ENCODE measurements around the gene S100A14.
"Not testable (repeated sequence)": the region's sequence is repeated elsewhere in the genome, so short reads cannot be mapped to it uniquely, and the experiment has no call there.

The S100A14 gene

GRCh38 chr1:153640861-153641260, 24.7 kb upstream of the S100A14 start:
- in situ Hi-C loops (cut with MboI; ENCODE audit: low sequenced_read_pairs): no loop called here

- in situ Hi-C loops (cut with MboI; ENCODE audit: low sequenced_read_pairs): not testable (repeated sequence)
Measured at GRCh38 chr1:153640213-153640612, 24.1 kb upstream of the S100A14 start.

GRCh38 chr1:153639280-153639679, 23.2 kb upstream of the S100A14 start:
- in situ Hi-C loops (cut with MboI; ENCODE audit: low sequenced_read_pairs): no loop called here

DNA sequence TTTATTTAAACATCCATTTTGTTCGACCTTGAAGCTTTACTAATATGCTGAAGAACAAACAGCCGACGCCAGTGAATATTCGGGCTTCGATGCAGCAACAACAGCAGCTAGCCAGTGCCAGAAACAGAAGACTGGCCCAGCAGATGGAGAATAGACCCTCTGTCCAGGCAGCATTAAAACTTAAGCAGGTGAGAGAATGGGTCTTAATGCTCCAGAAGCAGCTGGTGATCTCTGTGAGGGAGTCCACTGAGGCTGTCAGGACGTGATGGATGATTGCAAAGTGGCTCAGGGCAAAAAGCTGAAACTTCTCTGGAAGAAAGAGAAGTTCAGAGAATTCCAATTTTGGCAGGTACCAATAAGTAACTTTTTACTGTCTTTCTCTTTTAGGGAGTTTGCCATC, 22.1 kb upstream of the S100A14 start:
- in situ Hi-C loops (cut with MboI; ENCODE audit: low sequenced_read_pairs): no loop called here

GRCh38 chr1:153636312-153636711, 20.2 kb upstream of the S100A14 start:
- in situ Hi-C loops (cut with MboI; ENCODE audit: low sequenced_read_pairs): no loop called here

- in situ Hi-C loops (cut with MboI; ENCODE audit: low sequenced_read_pairs): no loop called here
Measured at GRCh38 chr1:153635872-153636271, 19.7 kb upstream of the S100A14 start.

GRCh38 chr1:153633754-153634665, 17.9 kb upstream of the S100A14 start, which contains the start of gene CHTOP:
Gene CHTOP (plus strand): TSS chr1:153634066. CDS start chr1:153636589, 2,523 bp downstream.
- in situ Hi-C loops (cut with MboI; ENCODE audit: low sequenced_read_pairs): no loop called here

DNA sequence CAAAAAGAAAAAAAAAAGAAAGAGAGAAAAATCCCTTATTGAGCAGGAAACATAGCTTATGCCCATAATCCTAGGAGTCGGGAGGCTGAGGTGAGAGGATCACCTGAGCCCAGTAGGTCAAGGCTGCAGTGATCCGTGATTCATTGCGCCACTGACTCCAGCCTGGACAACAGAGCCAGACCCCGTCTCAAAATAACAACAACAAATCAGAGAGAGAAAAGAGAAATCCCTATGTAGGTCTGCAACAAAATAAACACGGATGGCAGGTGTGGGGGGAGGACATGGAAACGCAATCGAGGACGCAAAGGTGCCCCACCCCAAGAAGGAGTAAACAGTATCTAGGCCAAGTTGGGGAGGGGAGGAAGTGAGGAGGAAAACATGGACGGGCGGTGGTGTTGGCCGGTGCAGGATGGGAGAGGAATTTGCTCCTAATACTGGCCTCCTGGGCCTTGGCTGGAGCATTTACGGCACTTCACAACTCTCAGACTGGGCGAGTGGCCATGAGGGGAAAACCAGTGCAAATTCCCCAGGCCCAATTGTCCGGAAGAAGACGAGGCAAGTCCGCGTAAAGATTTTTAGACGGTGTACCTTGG, 17.1 kb upstream of the S100A14 start:
- in situ Hi-C loops (cut with MboI; ENCODE audit: low sequenced_read_pairs): no loop called here

GRCh38 chr1:153631047-153632022, 15.2 kb upstream of the S100A14 start:
- in situ Hi-C loops (cut with MboI; ENCODE audit: low sequenced_read_pairs): no loop called here

- in situ Hi-C loops (cut with MboI; ENCODE audit: low sequenced_read_pairs): no loop called here
Measured at GRCh38 chr1:153630384-153630783, 14.3 kb upstream of the S100A14 start.

DNA sequence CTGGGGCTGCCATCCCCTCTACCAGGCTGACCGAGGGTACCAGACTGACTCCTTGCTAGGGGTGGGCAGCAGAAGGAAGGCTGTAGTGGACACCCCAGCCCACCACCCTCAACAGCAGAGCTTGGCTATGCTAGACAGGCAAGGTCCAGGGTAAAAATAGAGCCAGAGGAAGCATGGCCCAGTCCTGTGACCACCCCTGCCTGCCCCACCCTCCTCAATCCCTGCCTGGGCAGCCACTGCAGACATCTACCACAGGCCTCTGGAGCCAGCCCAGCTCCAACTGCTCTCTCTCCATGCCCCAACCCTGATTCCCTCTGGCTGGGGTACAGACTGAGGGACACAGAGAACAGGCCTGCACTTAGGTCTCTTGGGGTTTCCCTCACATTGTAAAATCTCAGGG, 13.8 kb upstream of the S100A14 start:
- in situ Hi-C loops (cut with MboI; ENCODE audit: low sequenced_read_pairs): no loop called here

GRCh38 chr1:153629343-153629665, 13.2 kb upstream of the S100A14 start:
- in situ Hi-C loops (cut with MboI; ENCODE audit: low sequenced_read_pairs): no loop called here

DNA sequence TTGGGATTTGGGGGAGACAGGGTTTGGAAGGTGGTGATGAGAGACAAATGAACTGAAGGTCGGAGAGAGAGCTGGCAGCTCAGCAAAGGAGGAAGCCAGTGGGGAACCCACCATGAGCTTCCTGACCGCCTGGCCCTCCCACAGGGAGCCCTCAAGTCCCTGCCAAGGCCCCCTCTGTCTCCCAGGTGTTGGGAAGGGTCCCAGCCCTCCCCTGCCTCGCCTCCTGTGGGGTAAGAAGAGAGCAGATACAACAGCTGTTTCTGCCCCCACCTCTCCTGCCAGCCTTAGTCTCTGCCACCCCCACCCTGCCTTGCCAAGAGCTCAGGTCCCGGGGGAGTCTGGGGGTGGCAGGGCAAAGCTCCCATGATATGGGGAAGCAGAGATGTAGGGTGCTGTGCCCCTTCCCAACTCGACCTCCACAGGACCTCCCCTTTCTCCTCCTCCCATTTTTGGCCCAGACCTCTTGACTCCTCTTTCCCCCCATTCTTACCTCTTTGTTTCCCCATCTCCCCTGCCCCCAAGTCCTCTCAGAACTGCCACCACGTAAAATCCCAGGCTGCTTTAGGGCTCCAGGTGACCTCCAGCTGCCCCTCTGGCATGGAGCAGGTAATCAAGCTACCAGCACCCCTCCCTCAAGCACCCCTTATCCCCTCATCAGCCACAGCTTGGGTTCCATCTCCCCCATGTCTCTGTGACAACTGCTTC, 12.7 kb upstream of the S100A14 start:
- in situ Hi-C loops (cut with MboI; ENCODE audit: low sequenced_read_pairs): no loop called here

GRCh38 chr1:153627715-153628626, 11.8 kb upstream of the S100A14 start, which contains the start of gene S100A1:
Gene S100A1 (plus strand): TSS chr1:153628434. CDS start chr1:153630522, 2,088 bp downstream.
- in situ Hi-C loops (cut with MboI; ENCODE audit: low sequenced_read_pairs): no loop called here

GRCh38 chr1:153626904-153627714, 11.0 kb upstream of the S100A14 start, which contains the start of gene S100A13:
Gene S100A13 (minus strand): TSS chr1:153627505. CDS start chr1:153626472, 1,033 bp downstream.
- in situ Hi-C loops (cut with MboI; ENCODE audit: low sequenced_read_pairs): no loop called here

GRCh38 chr1:153626477-153626903, 10.4 kb upstream of the S100A14 start:
- in situ Hi-C loops (cut with MboI; ENCODE audit: low sequenced_read_pairs): no loop called here

GRCh38 chr1:153624965-153625611, 9.0 kb upstream of the S100A14 start:
- in situ Hi-C loops (cut with MboI; ENCODE audit: low sequenced_read_pairs): no loop called here

DNA sequence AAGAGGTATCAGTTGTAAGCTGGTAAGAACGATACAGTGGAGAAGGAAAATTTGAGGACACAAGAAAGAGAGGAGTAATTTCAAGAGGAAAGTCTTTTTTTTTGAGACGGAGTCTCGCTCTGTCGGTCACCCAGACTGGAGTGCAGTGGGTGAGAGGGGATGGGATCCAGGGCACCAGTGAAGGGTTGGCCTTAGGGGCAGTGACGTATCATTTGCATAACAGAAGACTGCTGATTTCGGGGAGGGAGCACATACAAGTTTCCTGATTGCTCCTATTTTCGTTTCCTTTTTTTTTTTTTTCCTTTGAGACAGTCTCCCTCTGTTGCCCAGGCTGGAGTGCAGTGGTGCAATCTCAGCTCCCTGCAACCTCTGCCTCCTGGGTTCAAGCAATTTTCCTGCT, 7.0 kb upstream of the S100A14 start:
- in situ Hi-C loops (cut with MboI; ENCODE audit: low sequenced_read_pairs): no loop called here

Data from HL-60/S4 treated with phorbol 12-myristate 13-acetate at 8.2 ng/mL for 4 days and 3 days (cell line).